Mononuclear cell (primary cell): Measurements from ENCODE around the gene GRIA4. TPM values are rescaled to one million over a fixed set of nuclear protein-coding genes. Genes with fewer than 3 reads are reported as not detected.

ENCODE experiments used
- H3K27me3 ChIP-seq: 2 replicates; pipeline ENCODE4 v1.6.0; 2011; ENCODE audit warnings: low read length, control low read depth; ENCODE audit not compliant: insufficient read depth
- H3K4me1 ChIP-seq: 2 replicates; pipeline ENCODE4 v1.5.1; 2011; ENCODE audit warnings: mild to moderate bottlenecking, low read length, control low read depth; ENCODE audit not compliant: insufficient read depth
- H3K4me3 ChIP-seq: 2 replicates; pipeline ENCODE4 v1.5.1; 2011; ENCODE audit warnings: mild to moderate bottlenecking, low read length, moderate library complexity
- H3K9me3 ChIP-seq: 2 replicates; pipeline ENCODE4 v1.5.1; 2011; ENCODE audit warnings: low read depth, mild to moderate bottlenecking, control low read depth, low read length
- total RNA-seq: library from RNA; depleted of rRNA; stranded (reverse); fragments of >200 nt; gene quantifications from one replicate; pipeline ENCODE4 v1.2.3, GENCODE V29; 2012

The GRIA4 gene
- total RNA-seq, 1 donor = not detected

- Histone ChIP-seq H3K4me3 (no peak overlapping the region), H3K9me3 (no peaks in the 10 kb centered on the region), H3K27me3 (no peaks in the 10 kb centered on the region), H3K4me1 (no peaks in the 10 kb centered on the region)
Observed at GRCh38 chr11:105910095-105910715, 300.3 kb downstream of the GRIA4 start.

- H3K27me3 ChIP-seq = no peaks in the 10 kb centered on the region
- no peaks in the 10 kb centered on the region for H3K9me3 ChIP-seq
- no peak overlapping the region for H3K4me3 ChIP-seq
- H3K4me1 ChIP-seq = no peaks in the 10 kb centered on the region
Observed at GRCh38 chr11:105911454-105911853, 301.6 kb downstream of the GRIA4 start.

- H3K4me3 ChIP-seq = no peak overlapping the region
- no peaks in the 10 kb centered on the region for H3K4me1 ChIP-seq
- H3K9me3 ChIP-seq = no peaks in the 10 kb centered on the region
- H3K27me3 ChIP-seq = no peaks in the 10 kb centered on the region
Observed at GRCh38 chr11:105912666-105913065, 302.8 kb downstream of the GRIA4 start.

- Histone ChIP-seq H3K9me3 (no peaks in the 10 kb centered on the region), H3K4me3 (no peak overlapping the region), H3K27me3 (no peaks in the 10 kb centered on the region), H3K4me1 (no peaks in the 10 kb centered on the region)
Observed at GRCh38 chr11:105915021-105915420, 305.1 kb downstream of the GRIA4 start.

GRCh38 chr11:105918039-105918438, 308.2 kb downstream of the GRIA4 start:
- Histone ChIP-seq H3K4me1 (no peaks in the 10 kb centered on the region), H3K4me3 (no peak overlapping the region), H3K27me3 (no peaks in the 10 kb centered on the region), H3K9me3 (no peaks in the 10 kb centered on the region)

- Histone ChIP-seq H3K4me1 (no peaks in the 10 kb centered on the region), H3K4me3 (no peak overlapping the region), H3K9me3 (no peaks in the 10 kb centered on the region), H3K27me3 (no peaks in the 10 kb centered on the region)
Observed at GRCh38 chr11:105918600-105918999, 308.7 kb downstream of the GRIA4 start.

- Histone ChIP-seq H3K4me1 (no peaks in the 10 kb centered on the region), H3K4me3 (no peak overlapping the region), H3K9me3 (no peaks in the 10 kb centered on the region), H3K27me3 (no peaks in the 10 kb centered on the region)
Observed at GRCh38 chr11:105923252-105923651, 313.4 kb downstream of the GRIA4 start.

GRCh38 chr11:105923807-105924206, 313.9 kb downstream of the GRIA4 start:
- H3K27me3 ChIP-seq = no peaks in the 10 kb centered on the region
- no peaks in the 10 kb centered on the region for H3K9me3 ChIP-seq
- H3K4me3 ChIP-seq = no peak overlapping the region
- H3K4me1 ChIP-seq = no peaks in the 10 kb centered on the region

GRCh38 chr11:105929084-105929955, 319.4 kb downstream of the GRIA4 start:
- Histone ChIP-seq H3K4me3 (no peak overlapping the region), H3K27me3 (no peaks in the 10 kb centered on the region), H3K9me3 (no peaks in the 10 kb centered on the region), H3K4me1 (no peaks in the 10 kb centered on the region)

GRCh38 chr11:105933695-105934094, 323.8 kb downstream of the GRIA4 start:
- Histone ChIP-seq H3K4me1 (no peaks in the 10 kb centered on the region), H3K4me3 (no peak overlapping the region)

GRCh38 chr11:105935791-105936190, 325.9 kb downstream of the GRIA4 start:
- H3K27me3 ChIP-seq = no peaks in the 10 kb centered on the region
- H3K9me3 ChIP-seq = no peaks in the 10 kb centered on the region
- no peak overlapping the region for H3K4me3 ChIP-seq
- no peaks in the 10 kb centered on the region for H3K4me1 ChIP-seq

More at GRCh38 chr11:105933695-105934094, 323.8 kb downstream of the GRIA4 start:
- H3K27me3 ChIP-seq = no peaks in the 10 kb centered on the region
- no peaks in the 10 kb centered on the region for H3K9me3 ChIP-seq

- Histone ChIP-seq H3K27me3 (no peaks in the 10 kb centered on the region), H3K9me3 (no peaks in the 10 kb centered on the region), H3K4me1 (no peaks in the 10 kb centered on the region), H3K4me3 (no peak overlapping the region)
Observed at GRCh38 chr11:105937331-105937730, 327.5 kb downstream of the GRIA4 start.

- Histone ChIP-seq H3K9me3 (no peaks in the 10 kb centered on the region), H3K27me3 (no peaks in the 10 kb centered on the region), H3K4me3 (no peak overlapping the region), H3K4me1 (no peaks in the 10 kb centered on the region)
Observed at GRCh38 chr11:105937738-105938137, 327.9 kb downstream of the GRIA4 start.

GRCh38 chr11:105942921-105943320, 333.0 kb downstream of the GRIA4 start:
- no peaks in the 10 kb centered on the region for H3K4me1 ChIP-seq
- no peaks in the 10 kb centered on the region for H3K27me3 ChIP-seq
- no peaks in the 10 kb centered on the region for H3K9me3 ChIP-seq
- no peak overlapping the region for H3K4me3 ChIP-seq

GRCh38 chr11:105948918-105949590, 339.2 kb downstream of the GRIA4 start:
- no peaks in the 10 kb centered on the region for H3K4me1 ChIP-seq
- H3K9me3 ChIP-seq = no peaks in the 10 kb centered on the region
- no peak overlapping the region for H3K4me3 ChIP-seq
- no peaks in the 10 kb centered on the region for H3K27me3 ChIP-seq
